PC-3 (cell line): ENCODE results near the gene DTNB. TPM values are rescaled to one million over a fixed set of nuclear protein-coding genes. Genes with fewer than 3 reads are reported as not detected.

ENCODE experiments used
- ATAC-seq: fragments of 200-7000 bp; cut with Tn5 transposase; 2 replicates; pipeline ENCODE4 v1.9.1; 2020; ENCODE audit warnings: mild to moderate bottlenecking, moderate library complexity
- BruUV-seq: library from RNA; stranded (reverse); fragments of 400-500 nt; replicated peaks from 2 replicates; lab custom pipeline; 2021; lab: Mats Ljungman, UMichigan
- CTCF ChIA-PET: fragments of 300-600 bp; sonication (Branson Sonifier 250); formaldehyde crosslinking; loops from one replicate; lab custom pipeline; 2022; ENCODE audit warnings: antibody characterized with exemption; lab: Charles Lee
- POLR2A ChIA-PET: fragments of 300-600 bp; sonication (Branson Sonifier 250); formaldehyde crosslinking; loops from one replicate; lab custom pipeline; 2022; ENCODE audit warnings: antibody characterized with exemption; ENCODE audit not compliant: unreplicated experiment; lab: Charles Lee
- DNase-seq: peaks from one replicate; pipeline ENCODE4 v3.0.0-alpha.2; 2015
- H2AFZ ChIP-seq: fragments of 300-600 bp; sonication (generic); 2 replicates; pipeline ENCODE4 v1.6.0; 2016; ENCODE audit warnings: antibody characterized with exemption, low read length
- H3F3A ChIP-seq: fragments of 300-600 bp; sonication (generic); one replicate; pipeline ENCODE4 v1.6.0; 2017; ENCODE audit warnings: antibody characterized with exemption, low read length, control low read depth, mild to moderate bottlenecking; ENCODE audit not compliant: unreplicated experiment
- H3K27ac ChIP-seq: fragments of 300-600 bp; sonication (generic); 2 replicates; pipeline ENCODE4 v1.5.1; 2016; ENCODE audit warnings: mild to moderate bottlenecking, low read length
- H3K27me3 ChIP-seq: fragments of 300-600 bp; sonication (generic); 2 replicates; pipeline ENCODE4 v1.6.1; 2016; ENCODE audit warnings: low read length, mixed read lengths
- H3K36me3 ChIP-seq: fragments of 300-600 bp; sonication (generic); 2 replicates; pipeline ENCODE4 v1.6.1; 2016; ENCODE audit warnings: low read depth, mixed run types, low read length, mixed read lengths
- H3K4me1 ChIP-seq: fragments of 300-600 bp; sonication (generic); 2 replicates; pipeline ENCODE4 v1.5.1; 2016; ENCODE audit warnings: low read length; ENCODE audit not compliant: insufficient read depth
- H3K4me2 ChIP-seq: fragments of 300-600 bp; sonication (generic); 2 replicates; pipeline ENCODE4 v1.6.0; 2016; ENCODE audit warnings: low read length
- H3K4me3 ChIP-seq: fragments of 300-600 bp; sonication (generic); 2 replicates; pipeline ENCODE4 v1.5.1; 2016; ENCODE audit warnings: mild to moderate bottlenecking, low read length, mixed read lengths
- H3K79me2 ChIP-seq: fragments of 300-600 bp; sonication (generic); 2 replicates; pipeline ENCODE4 v1.6.1; 2017; ENCODE audit warnings: low read length, mixed read lengths
- H3K9ac ChIP-seq: fragments of 300-600 bp; sonication (generic); 2 replicates; pipeline ENCODE4 v1.6.0; 2016; ENCODE audit warnings: mild to moderate bottlenecking, low read length
- H3K9me2 ChIP-seq: fragments of 300-600 bp; sonication (generic); replicated peaks from 2 replicates; pipeline ENCODE4 v1.6.1; 2016; ENCODE audit warnings: mixed run types, low read length, mixed read lengths
- H3K9me3 ChIP-seq: fragments of 300-600 bp; sonication (generic); 2 replicates; pipeline ENCODE4 v1.6.1; 2016; ENCODE audit warnings: low read length, mixed read lengths
- H4K20me1 ChIP-seq: fragments of 300-600 bp; sonication (generic); 2 replicates; pipeline ENCODE4 v1.6.1; 2016; ENCODE audit warnings: low read length, mixed read lengths
- EZH2 ChIP-seq: fragments of 300-600 bp; sonication (generic); IDR thresholded peaks from one replicate; pipeline ENCODE4 v1.6.1; 2017; ENCODE audit warnings: antibody characterized with exemption, mild to moderate bottlenecking, low read length; ENCODE audit not compliant: unreplicated experiment
- EZH2phosphoT487 ChIP-seq: fragments of 300-600 bp; sonication (generic); IDR thresholded peaks from 2 replicates; pipeline ENCODE4 v1.6.1; 2018; ENCODE audit warnings: mild to moderate bottlenecking, antibody characterized with exemption, low read length, borderline replicate concordance
- intact Hi-C: fragments of 100-400 bp; cut with micrococcal nuclease; formaldehyde crosslinking; loops from 2 replicates; pipeline ENCODE4 v1.9.0; 2023
- total RNA-seq: library from RNA; depleted of rRNA; stranded (reverse); fragments of >200 nt; gene quantifications from 2 replicates; pipeline ENCODE4 v1.2.3, GENCODE V29; 2014
- TF ChIP-seq, protein P1 (sequence below): fragments of 300-600 bp; sonication (generic); conservative IDR thresholded peaks from 2 replicates; pipeline ENCODE4 v1.5.1; 2017; ENCODE audit warnings: antibody characterized with exemption, low read depth, mild to moderate bottlenecking, low read length

The DTNB gene
- total RNA-seq, 1 experiment from 2014 or later, result 23.1 TPM

GRCh38 chr2:25504266-25504665 is 169.1 kb downstream of the DTNB start:
- no peaks in the 10 kb centered on the region for H3F3A ChIP-seq
- H3K9ac ChIP-seq, result no peak overlapping the region
- H3K79me2 ChIP-seq, result no peaks in the 10 kb centered on the region
- H3K9me3 ChIP-seq, result no peaks in the 10 kb centered on the region
- no peaks in the 10 kb centered on the region for H3K9me2 ChIP-seq
- DNase-seq (no peak), ATAC-seq (no peak)
- no peak overlapping the region for H2AFZ ChIP-seq
- H3K4me2 ChIP-seq, result no peak overlapping the region
- BruUV-seq, result no TSS peak
- H3K36me3 ChIP-seq, result no peaks in the 10 kb centered on the region
- H3K4me1 ChIP-seq, result no peaks in the 10 kb centered on the region; the same call in 1 of the 2 replicates
- no peak overlapping the region for H3K27ac ChIP-seq
- TF ChIP-seq, protein P1, sequence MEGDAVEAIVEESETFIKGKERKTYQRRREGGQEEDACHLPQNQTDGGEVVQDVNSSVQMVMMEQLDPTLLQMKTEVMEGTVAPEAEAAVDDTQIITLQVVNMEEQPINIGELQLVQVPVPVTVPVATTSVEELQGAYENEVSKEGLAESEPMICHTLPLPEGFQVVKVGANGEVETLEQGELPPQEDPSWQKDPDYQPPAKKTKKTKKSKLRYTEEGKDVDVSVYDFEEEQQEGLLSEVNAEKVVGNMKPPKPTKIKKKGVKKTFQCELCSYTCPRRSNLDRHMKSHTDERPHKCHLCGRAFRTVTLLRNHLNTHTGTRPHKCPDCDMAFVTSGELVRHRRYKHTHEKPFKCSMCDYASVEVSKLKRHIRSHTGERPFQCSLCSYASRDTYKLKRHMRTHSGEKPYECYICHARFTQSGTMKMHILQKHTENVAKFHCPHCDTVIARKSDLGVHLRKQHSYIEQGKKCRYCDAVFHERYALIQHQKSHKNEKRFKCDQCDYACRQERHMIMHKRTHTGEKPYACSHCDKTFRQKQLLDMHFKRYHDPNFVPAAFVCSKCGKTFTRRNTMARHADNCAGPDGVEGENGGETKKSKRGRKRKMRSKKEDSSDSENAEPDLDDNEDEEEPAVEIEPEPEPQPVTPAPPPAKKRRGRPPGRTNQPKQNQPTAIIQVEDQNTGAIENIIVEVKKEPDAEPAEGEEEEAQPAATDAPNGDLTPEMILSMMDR, result no peak
- TF ChIP-seq EZH2phosphoT487, result no peak
- TF ChIP-seq EZH2, result no peak
- ChIA-PET POLR2A (no interaction called here), CTCF (no interaction called here)
- no peaks in the 10 kb centered on the region for H3K27me3 ChIP-seq
- no peaks in the 10 kb centered on the region for H4K20me1 ChIP-seq
- intact Hi-C loops, result no loop called here
- no peak overlapping the region for H3K4me3 ChIP-seq

- no peaks in the 10 kb centered on the region for H3K36me3 ChIP-seq
- no peaks in the 10 kb centered on the region for H3K27me3 ChIP-seq
- H3K4me3 ChIP-seq, result no peak overlapping the region
- ATAC-seq, result no peak
- H3F3A ChIP-seq, result no peaks in the 10 kb centered on the region
- H2AFZ ChIP-seq, result no peak overlapping the region
- CTCF ChIA-PET, result no interaction called here
- no peak for DNase-seq
- H3K4me1 ChIP-seq, result no peaks in the 10 kb centered on the region
- intact Hi-C loops, result no loop called here
- no peak overlapping the region for H3K9ac ChIP-seq
- POLR2A ChIA-PET, result interaction anchor here (0.5 kb wide), 1 partner anchor 1380 kb away, joined by 43 read pairs; no protein-coding TSS in a partner anchor
- BruUV-seq, result no TSS peak
- H3K9me2 ChIP-seq, result no peaks in the 10 kb centered on the region
- TF ChIP-seq, protein P1, result no peak
- TF ChIP-seq EZH2 (no peak), EZH2phosphoT487 (no peak)
- no peak overlapping the region for H3K27ac ChIP-seq
- no peaks in the 10 kb centered on the region for H3K9me3 ChIP-seq
- H4K20me1 ChIP-seq, result no peaks in the 10 kb centered on the region
- no peaks in the 10 kb centered on the region for H3K79me2 ChIP-seq
- H3K4me2 ChIP-seq, result no peak overlapping the region
Measured at GRCh38 chr2:25499157-25499556, 174.2 kb downstream of the DTNB start.

DNA sequence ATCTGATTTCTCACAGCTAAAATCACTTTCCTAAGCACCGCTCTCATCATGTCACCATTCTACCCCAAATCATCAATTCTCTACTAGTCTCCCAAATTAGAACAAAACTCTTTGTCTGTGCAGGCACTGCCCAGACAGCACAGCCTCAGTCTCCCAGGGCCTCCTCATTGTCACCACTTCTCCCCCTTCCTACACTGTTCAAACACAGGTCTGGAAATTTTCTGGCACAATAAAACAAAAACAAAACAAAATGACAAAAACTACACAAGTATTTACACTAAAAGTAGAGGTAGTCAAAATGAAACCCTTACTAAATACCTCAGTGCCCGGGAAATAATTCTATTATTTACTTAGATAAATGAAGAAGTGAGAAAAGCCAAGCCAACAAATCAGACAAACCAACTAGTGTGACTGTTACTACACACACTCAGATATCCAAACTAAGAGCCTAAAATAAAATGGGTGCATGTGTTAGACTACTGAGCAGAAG is 175.4 kb downstream of the DTNB start:
- ATAC-seq (no peak), DNase-seq (no peak)
- intact Hi-C loops, result no loop called here
- no peak for TF ChIP-seq EZH2phosphoT487
- TF ChIP-seq EZH2, result no peak
- TF ChIP-seq, protein P1, result no peak
- Histone ChIP-seq H3K27me3 (no peaks in the 10 kb centered on the region), H3K36me3 (no peaks in the 10 kb centered on the region), H2AFZ (no peak overlapping the region), H3K4me1 (0 out of 2 replicates have a peak, but pooled peaks cover under 1% of the 10 kb centered on the region), H4K20me1 (no peaks in the 10 kb centered on the region), H3K9ac (no peak overlapping the region), H3K27ac (no peak overlapping the region), H3K79me2 (no peaks in the 10 kb centered on the region), H3K4me3 (no peak overlapping the region), H3F3A (no peaks in the 10 kb centered on the region), H3K4me2 (no peak overlapping the region), H3K9me2 (no peaks in the 10 kb centered on the region), H3K9me3 (no peaks in the 10 kb centered on the region)
- BruUV-seq, result no TSS peak
- ChIA-PET POLR2A (no interaction called here), CTCF (no interaction called here)
